ENCODE results near the gene CXorf51B.
"Not testable (repeated sequence)": the region's sequence is repeated elsewhere in the genome, so short reads cannot be mapped to it uniquely, and the experiment has no call there.

The CXorf51B gene

DNA sequence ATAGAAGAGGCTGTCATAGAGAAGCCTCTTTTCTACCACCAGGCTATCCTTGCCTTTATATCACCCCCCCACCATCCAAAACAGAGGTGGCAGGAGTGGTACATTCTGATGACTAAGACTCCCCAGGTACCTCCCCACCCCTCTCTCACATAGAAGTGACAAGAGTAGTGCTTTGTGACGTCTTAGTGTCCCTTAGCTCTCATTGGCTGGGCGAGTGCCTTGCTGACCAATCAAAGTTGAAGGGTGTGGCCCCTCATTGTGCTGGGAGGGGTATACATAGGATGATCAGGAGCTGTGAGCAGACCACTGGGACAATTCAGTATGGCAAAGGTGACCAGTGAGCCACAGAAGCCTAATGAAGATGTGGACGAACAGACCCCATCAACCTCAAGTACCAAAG is at the start of gene CXorf51B:
TSS of gene CXorf51B (plus strand) at position 301 of the 400 bp plus-strand sequence. CDS start at position 322, 21 bp downstream.
- DNase-seq: not testable (repeated sequence)

DNA sequence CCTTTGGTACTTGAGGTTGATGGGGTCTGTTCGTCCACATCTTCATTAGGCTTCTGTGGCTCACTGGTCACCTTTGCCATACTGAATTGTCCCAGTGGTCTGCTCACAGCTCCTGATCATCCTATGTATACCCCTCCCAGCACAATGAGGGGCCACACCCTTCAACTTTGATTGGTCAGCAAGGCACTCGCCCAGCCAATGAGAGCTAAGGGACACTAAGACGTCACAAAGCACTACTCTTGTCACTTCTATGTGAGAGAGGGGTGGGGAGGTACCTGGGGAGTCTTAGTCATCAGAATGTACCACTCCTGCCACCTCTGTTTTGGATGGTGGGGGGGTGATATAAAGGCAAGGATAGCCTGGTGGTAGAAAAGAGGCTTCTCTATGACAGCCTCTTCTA is 5.1 kb downstream of the CXorf51B start, which contains the start of gene CXorf51A:
TSS of gene CXorf51A (minus strand) at position 101 of the 400 bp plus-strand sequence. CDS start at position 80, 21 bp downstream.
- not testable (repeated sequence) for DNase-seq

DNA sequence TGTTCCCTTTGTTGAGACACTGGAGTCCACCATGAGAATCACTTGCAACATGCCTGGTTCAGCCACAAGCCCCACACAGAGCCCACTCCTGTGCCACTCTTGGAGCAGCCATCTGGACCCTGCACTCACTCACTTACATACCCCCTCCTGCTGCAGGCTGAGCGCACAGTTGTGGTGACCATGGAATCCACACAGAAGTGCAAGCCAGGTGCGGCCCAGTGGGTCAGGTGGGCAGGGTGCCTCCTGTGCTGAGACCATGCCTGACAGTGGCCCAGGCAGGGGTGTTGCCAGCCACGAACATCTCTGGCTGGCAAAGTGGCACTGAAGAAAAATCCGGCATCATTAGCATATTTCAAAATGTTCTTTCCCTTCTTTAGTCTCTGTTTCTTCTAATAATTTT is 22.4 kb downstream of the CXorf51B start:
- DNase-seq: no peak

DNA sequence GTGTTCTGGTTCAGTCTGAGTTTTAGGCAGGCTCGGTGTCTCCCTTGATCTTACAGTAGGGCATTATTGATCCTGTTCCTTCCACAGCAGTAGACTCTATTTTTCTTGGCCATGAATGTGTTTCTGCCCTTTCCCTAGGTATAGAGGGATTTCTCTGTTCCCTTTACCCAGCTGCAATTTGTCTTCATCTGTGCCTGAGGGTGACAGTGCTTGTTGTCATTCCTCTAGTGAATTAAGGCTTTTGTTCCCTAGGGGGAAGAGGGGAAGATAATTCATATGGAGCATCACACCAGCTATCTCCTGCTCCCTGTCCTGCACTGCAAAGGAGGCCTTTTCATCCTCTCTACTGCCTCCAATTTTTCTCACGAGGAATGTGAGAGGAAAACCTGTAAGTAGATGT is 44.7 kb downstream of the CXorf51B start:
- DNase-seq: no peak

Data from Kasumi-1 (cell line).